Measurements from ENCODE around the gene SAP30BP. TPM values are rescaled to one million over a fixed set of nuclear protein-coding genes. Genes with fewer than 3 reads are reported as not detected.

The SAP30BP gene
- total RNA-seq, 1 experiment from 2014 or later: 149 TPM

- H3K9ac ChIP-seq (ENCODE audit: low read length): peak overlapping the region; percentile 86
- H3K4me1 ChIP-seq (ENCODE audit: control insufficient read depth in 1 of 2, insufficient read depth in 2 of 2, low read length in 2 of 2): peaks cover 27 to 43% of the 10 kb centered on the region in 2 experiments
- H3K79me2 ChIP-seq (ENCODE audit: insufficient read depth, low read length): peaks cover 47% of the 10 kb centered on the region
- ChIA-PET CTCF (no interaction called here), RAD21 (ENCODE audit: low non-redundant PET in 1 of 2, low total read pairs in 2 of 2, uncharacterized antibody in 2 of 2, unreplicated experiment in 2 of 2) (no interaction called here), POLR2A (interaction anchor here (4.0 kb wide), 1 partner anchor 41 kb away, joined by 24 read pairs; no protein-coding TSS in a partner anchor)
- no peaks in the 10 kb centered on the region for H3K27me3 ChIP-seq (ENCODE audit: insufficient read depth, low read length)
- H4K20me1 ChIP-seq (ENCODE audit: insufficient read depth): no peaks in the 10 kb centered on the region
- H2AFZ ChIP-seq (ENCODE audit: low read depth, low read length, poor library complexity, severe bottlenecking): no peak overlapping the region
- peak overlapping the region; percentile 91 for H3K4me2 ChIP-seq (ENCODE audit: low read length)
- H3K9me2 ChIP-seq (ENCODE audit: insufficient read depth): no peaks in the 10 kb centered on the region
- H3K9me3 ChIP-seq (ENCODE audit: control insufficient read depth in 1 of 2, insufficient read depth in 1 of 2, low read depth in 1 of 2, low read length in 2 of 2): no peaks in the 10 kb centered on the region
- no peak for TF ChIP-seq JUND (IDR thresholded peaks at IDR 0.05)
- no peak for TF ChIP-seq ELF1 (IDR thresholded peaks at IDR 0.05; ENCODE audit: borderline replicate concordance, low read depth)
- TF ChIP-seq MAX (IDR thresholded peaks at IDR 0.05): peak; percentile 58; the same call in 1 of the 2 replicates
- TF ChIP-seq POLR2AphosphoS5 (IDR thresholded peaks at IDR 0.05; ENCODE audit: low read depth, low read length): peak; percentile 73
- TF ChIP-seq ZFX (IDR thresholded peaks at IDR 0.05): 0 out of 2 replicates have a peak, but pooled peaks have one; percentile 7
- no peak for TF ChIP-seq TCF7L2 (IDR thresholded peaks at IDR 0.05; ENCODE audit: borderline replicate concordance, extremely low read depth, insufficient read depth, insufficient read length)
- TF ChIP-seq ZBTB33 (IDR thresholded peaks at IDR 0.05; ENCODE audit: extremely low read depth, insufficient replicate concordance, low read length): no peak
- peak; percentile 6; the same call in 1 of the 2 replicates for ATAC-seq
- DNase-seq (ENCODE audit: low read depth, low spot score): no peak
- intact Hi-C loops (cut with micrococcal nuclease): loop anchor here (2.0 kb wide), 1 partner anchor 49 kb away; no protein-coding TSS in a partner anchor
- peaks cover 24 to 35% of the 10 kb centered on the region in 2 experiments for H3K36me3 ChIP-seq (ENCODE audit: control insufficient read depth in 1 of 2, insufficient read depth in 2 of 2, low read length in 2 of 2)
- peak overlapping the region; percentile 87 to 95 for H3K4me3 ChIP-seq (replicated peaks in 1 of 2; ENCODE audit: low read depth in 1 of 2, low read length in 2 of 2)
- BruUV-seq (replicated peaks): no TSS peak
- H3K27ac ChIP-seq (ENCODE audit: low read depth, low read length): peak overlapping the region; percentile 94
These were observed 56.2 kb downstream of the SAP30BP start for GRCh38 chr17:75723171-75723930.
